Measurements from ENCODE around the gene RASL11A.

GRCh38 chr13:27276188-27276587, 5.6 kb downstream of the RASL11A start:
- TF ChIP-seq, protein P1, sequence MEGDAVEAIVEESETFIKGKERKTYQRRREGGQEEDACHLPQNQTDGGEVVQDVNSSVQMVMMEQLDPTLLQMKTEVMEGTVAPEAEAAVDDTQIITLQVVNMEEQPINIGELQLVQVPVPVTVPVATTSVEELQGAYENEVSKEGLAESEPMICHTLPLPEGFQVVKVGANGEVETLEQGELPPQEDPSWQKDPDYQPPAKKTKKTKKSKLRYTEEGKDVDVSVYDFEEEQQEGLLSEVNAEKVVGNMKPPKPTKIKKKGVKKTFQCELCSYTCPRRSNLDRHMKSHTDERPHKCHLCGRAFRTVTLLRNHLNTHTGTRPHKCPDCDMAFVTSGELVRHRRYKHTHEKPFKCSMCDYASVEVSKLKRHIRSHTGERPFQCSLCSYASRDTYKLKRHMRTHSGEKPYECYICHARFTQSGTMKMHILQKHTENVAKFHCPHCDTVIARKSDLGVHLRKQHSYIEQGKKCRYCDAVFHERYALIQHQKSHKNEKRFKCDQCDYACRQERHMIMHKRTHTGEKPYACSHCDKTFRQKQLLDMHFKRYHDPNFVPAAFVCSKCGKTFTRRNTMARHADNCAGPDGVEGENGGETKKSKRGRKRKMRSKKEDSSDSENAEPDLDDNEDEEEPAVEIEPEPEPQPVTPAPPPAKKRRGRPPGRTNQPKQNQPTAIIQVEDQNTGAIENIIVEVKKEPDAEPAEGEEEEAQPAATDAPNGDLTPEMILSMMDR (IDR thresholded peaks at IDR 0.05) = no peak
- TF ChIP-seq POLR2A (IDR thresholded peaks at IDR 0.05) = no peak
